ENCODE measurements around the gene LRP1-AS.

The LRP1-AS gene

DNA sequence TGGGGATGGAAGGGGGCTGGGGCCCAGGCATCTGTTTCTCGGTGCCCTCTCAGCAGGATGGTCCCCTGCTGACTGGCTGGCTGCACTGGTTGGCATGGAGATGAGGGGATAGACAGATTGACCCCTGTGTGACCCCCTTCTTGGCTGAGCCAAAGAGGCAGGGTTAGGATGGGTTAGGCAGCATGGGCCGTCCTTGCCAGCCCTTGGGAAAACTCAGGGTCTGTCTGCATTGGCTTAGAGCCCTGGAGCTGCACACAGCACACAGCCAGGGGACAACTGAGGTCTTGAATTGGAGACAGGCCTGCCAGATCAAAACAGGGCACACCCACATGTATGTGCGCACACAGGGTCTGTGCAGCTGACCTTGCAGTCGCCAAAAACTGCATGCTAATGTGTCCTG is 11.2 kb upstream of the LRP1-AS start:
- DNase-seq: no peak

DNA sequence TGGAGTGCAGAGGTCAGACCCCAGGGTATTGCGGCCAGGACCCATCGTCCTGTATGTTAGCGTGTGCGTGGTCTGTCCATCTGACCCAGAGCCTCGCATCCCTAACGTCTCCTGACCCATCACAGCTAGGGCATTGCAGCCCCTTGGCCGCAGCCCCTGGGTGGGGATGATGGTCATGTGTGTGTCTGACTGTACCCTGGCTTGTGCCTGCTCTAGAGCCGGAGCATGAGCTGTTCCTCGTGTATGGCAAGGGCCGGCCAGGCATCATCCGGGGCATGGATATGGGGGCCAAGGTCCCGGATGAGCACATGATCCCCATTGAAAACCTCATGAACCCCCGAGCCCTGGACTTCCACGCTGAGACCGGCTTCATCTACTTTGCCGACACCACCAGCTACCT is 10.8 kb upstream of the LRP1-AS start:
- no peak for DNase-seq

DNA sequence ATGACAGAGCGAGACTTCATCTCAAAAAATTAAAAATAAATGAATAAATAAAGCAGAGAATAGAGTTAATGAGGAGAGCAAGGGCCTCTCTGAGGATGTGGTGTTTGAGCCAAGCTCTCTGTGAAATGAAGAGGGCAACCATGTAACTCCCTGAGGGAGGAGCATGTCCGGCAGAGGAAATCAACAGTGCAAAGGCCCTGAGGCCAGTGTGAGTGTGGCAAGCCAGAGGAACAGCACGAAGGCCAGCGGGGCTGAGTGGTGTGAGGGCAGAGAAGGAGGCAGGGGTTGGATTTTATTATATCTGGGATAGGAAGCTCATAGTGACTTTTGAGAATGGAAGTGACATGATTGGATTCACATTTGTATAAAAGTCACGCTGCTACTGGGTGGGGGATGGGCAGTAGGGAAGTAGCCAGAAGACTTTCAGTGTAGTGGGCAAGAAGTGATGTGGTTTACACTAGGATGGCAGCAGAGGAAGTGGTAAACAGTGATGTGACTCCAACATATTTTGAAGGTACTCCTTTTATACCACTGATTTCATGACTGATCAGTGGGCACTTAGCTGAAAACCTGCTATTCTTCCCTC is 10.3 kb upstream of the LRP1-AS start:
- no peak for DNase-seq

DNA sequence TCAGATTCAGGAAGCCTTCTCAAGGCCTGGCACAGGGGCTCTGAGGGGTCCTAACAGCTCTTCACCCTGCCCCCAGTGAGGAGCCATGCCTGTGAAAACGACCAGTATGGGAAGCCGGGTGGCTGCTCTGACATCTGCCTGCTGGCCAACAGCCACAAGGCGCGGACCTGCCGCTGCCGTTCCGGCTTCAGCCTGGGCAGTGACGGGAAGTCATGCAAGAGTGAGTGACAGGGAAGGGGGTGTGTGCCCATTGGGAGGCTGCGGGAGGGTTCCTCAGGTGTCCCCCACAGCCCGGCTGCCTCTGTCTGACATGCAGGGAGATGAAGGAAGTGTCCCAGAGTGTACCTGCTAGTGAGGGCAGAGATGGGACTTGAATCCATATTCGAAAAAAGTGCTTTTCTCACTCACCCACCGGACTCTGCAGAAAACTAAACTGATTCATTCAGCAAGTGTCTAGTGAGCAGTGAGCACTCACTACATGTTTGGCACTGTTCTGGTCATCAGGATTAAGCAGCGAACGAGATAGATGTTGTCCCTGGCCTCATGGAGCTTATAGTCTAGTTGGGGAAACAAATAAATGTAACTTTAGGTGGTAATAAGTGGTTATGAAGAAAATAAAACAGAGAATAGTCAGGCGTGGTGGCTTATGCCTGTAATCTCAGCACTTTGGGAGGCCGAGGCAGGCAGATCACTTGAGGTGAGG is 9.4 kb upstream of the LRP1-AS start:
- DNase-seq: no peak

DNA sequence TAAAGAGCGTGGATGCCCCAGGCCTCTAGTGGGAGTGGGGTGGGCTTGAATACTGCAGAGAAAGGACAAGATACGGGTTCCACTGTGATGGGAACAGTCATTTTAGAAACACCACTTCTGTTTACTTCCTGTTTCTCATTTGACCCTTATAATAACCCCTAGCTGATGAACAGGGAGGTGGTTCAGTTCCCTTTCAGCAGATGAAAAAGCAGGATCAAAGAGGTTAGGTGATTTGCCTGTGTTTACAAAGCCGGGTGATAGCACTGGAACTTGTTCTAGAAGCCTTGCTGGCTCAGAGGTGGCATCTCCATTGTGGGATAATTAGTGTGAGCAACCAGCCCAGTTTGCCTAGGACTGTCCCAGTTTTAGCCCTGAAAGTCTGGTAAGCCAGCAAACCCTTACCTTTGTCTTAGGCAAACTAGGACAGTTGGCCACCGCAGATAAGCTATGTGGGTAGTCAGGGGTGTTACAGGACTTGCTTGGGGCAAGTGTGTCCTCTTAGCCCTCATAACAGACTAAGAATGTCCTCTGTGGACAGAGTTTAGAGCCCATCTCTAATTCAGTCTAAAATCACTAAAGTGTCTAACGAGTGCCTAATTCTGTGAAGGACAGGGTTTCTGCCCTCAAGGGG is 7.5 kb upstream of the LRP1-AS start:
- DNase-seq: no peak

- DNase-seq: no peak
Measured at GRCh38 chr12:57154076-57154475, 6.7 kb upstream of the LRP1-AS start.

- no peak for DNase-seq
Measured at GRCh38 chr12:57153415-57153997, 6.1 kb upstream of the LRP1-AS start.

GRCh38 chr12:57152639-57153038 is 5.2 kb upstream of the LRP1-AS start:
- no peak for DNase-seq

GRCh38 chr12:57151741-57152630 is 4.6 kb upstream of the LRP1-AS start:
- DNase-seq: no peak

DNA sequence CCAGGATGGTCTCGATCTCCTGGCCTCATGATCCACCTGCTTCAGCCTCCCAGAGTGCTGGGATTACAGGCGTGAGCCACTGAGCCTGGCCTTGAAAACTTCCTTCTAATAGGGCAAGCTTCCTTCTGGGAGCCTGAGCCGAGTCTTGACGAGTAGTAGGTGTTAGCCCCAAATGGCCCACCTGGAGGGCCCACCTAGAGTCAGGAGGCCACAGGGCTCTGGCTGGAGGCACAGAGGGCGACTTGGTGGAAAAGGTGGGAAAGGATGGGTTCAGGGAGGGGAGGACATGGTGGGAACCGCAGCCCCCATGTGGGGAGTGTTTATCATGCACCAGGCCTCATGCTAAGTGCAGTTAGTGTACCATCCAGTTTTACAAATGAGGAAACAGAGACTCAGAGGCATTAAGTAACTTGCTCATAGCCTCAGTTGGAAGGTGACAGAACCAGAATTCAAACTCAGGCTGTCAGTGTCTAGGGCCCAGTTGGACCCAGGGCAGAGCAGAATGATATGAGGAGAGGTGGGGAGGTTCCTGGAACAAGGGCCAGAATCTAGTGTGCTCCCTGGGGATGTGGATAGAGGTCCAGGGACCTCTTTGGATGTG is 3.1 kb upstream of the LRP1-AS start:
- DNase-seq: no peak

DNA sequence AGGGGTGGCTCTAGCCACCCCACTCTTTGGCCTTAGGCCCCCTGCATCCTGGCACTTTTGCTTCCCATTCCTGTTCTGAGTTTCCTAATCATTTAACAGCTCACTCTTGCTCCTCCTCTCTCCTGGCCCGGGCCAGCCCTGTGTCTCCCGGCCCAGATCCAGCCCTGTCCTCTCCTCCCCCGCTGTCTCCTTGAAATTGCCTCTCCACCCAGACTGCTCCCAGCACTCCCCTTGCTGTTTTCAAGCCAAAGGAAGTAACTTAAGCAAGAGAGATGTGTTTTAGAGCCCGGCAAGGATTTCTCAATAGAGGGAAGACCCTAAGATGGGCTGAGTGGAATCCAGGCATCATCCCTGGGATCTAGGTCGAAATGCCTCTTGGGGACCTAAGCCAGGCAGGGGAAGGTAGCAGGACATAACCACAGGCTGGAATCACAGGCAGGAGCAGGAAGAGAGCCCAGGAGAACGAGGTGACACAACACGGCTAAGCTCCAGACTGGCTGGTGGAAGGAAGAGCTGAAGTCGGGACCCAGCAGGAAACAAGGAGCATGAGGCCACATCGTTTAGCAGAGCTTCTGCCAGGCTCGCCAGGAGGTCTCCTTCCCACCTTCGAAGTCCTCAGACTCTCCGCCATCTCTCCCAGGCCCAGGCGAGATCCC is 2.0 kb upstream of the LRP1-AS start:
- no peak for DNase-seq

DNA sequence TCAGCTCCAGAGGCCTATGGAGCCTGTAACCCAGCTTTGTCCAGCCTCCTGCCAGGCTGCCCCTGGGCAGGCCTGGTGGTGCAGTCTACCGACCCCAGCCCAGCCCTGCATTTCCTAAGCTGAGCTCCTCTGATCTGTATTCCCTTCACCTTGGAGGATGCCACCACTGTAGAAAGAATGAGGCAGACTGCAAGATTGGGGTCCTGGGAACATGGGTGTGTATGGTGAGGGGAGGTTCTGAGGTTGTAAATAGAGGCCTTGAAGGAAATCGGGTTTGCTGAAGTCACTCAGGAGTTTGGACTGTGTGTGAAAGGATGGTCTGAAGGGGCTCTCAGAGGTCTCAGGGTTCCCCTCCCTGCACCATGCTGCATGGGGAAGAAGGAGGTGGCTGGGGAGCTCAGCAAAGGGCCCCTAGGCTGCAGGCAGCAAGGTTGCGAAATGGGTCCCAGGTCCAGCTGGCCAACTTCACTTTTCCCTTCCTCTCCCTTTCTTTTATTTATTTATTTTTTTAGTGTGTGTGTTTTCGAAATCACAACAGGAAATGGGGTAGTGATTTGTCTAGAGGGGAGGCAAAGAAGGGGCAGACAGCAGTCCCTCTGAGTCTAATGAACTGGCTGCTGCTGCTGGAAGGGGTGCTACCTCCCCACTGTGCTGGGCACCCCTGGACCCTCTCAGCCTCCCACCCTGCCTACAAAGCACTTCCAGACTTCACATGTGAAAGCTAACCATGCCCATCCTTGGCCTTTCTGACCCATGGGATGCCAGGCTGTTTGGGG is 1.2 kb upstream of the LRP1-AS start:
- no peak for DNase-seq

- no peak for DNase-seq
Measured at GRCh38 chr12:57146092-57146491, 1.3 kb downstream of the LRP1-AS start.

- no peak for DNase-seq
Measured at GRCh38 chr12:57145460-57146059, 1.9 kb downstream of the LRP1-AS start.

DNA sequence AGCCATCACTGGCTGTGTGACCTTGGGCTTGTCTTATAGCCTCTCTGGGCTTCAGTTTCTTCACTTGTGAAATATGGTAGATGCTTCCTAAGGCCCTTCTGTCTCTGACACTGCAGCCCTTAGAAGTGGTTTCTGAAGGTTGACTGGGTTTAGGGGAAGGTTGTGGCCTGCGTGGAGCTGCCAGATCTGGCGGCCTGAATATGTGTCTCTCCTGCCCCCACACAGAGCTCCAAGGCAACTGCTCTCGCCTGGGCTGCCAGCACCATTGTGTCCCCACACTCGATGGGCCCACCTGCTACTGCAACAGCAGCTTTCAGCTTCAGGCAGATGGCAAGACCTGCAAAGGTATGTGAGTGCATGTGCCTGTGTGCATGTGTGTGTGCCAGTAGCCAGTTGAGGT is 4.0 kb downstream of the LRP1-AS start:
- no peak for DNase-seq

DNA sequence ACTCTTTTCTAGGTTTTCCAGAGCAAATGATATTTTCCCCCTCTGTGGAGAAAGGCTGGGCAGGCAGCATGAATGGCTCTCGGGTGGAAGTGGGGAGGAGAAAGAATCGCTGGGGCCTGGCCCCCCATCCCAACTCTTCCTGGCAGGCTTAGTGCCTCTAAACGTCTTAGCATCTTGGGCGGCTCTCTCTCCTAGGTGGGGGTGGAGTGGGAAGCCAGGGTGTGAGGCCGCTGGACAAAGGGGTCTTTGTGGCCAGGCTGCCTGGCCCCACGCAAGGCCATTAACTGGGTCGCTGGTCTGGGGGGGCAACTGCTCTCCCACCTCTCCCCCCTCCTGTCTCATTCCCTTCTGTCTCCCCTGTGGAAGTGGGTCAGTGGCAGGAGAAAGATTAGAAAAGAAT is 4.7 kb downstream of the LRP1-AS start:
- no peak for DNase-seq

GRCh38 chr12:57142121-57142520 is 5.3 kb downstream of the LRP1-AS start:
- no peak for DNase-seq

GRCh38 chr12:57141249-57141648 is 6.2 kb downstream of the LRP1-AS start:
- no peak for DNase-seq

DNA sequence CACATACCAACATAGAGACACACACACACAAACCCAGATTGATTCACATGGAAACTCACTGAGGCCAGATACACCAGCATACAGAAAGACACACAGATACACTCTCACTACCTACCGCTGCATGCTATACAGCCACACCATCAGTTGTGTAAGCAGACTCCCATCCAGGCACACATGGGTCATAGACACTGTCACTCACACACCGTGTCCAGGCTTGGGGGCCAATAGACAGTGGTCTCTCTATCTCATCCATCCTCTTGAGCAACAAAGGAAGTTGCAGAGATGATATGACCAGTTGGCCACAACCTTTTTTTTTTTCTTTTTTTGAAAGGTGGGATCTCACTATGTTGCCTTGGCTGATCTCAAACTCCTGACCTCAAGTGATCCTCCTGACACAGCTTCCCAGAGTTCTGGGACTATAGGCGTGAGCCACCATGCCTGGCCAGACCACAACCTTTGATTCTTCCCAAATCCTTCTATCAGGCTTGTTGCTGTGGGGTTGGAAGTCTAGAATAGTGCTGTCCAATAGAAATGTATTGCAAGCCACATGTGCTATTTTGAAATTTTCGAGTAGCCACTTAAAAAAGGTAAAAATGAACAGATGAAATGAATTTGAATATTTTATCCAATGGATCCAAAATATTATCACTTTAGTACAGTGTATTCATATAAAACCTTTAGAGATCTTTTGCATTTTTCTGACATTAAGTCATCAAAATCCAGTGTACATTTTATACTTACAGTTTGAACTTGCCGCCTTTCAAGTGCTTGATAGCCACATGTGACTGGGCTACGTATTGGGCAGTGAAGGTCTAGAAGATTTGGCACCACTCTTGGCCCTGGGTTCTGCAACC is 7.4 kb downstream of the LRP1-AS start:
- DNase-seq: no peak
